GM21576 (cell line): ENCODE measurements around the gene DAO.

Experiments used
- ATAC-seq: cut with Tn5 transposase; IDR thresholded peaks from one replicate; pipeline ENCODE4 v1.9.1; 2021; ENCODE audit warnings: mild to moderate bottlenecking, moderate library complexity; ENCODE audit not compliant: unreplicated experiment

The DAO gene

DNA sequence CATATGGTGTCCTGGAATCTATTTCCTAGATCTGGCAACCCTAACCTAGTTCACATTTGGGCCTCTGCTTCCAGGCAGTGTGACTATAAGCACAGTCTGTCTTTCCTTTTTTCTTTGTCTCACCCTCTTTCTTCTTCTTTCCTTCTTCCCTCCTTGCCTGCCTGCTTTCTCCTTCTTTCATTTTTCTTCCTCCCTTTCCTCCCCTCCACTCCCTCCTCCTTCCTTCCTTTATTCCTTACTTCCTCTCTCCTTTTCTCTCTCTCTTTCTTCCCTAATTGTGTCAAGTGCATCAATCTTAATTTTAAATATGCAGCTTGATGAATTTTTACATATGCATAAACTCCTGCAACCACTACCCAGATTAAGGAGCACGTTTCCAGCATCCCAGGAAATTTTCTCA lies 4.6 kb upstream of the DAO start:
- ATAC-seq: no peak

GRCh38 chr12:108875682-108876361 lies 4.1 kb upstream of the DAO start:
- no peak for ATAC-seq

GRCh38 chr12:108876550-108876949 lies 3.3 kb upstream of the DAO start:
- no peak for ATAC-seq

GRCh38 chr12:108881953-108882352 lies 2.1 kb downstream of the DAO start:
- no peak for ATAC-seq

DNA sequence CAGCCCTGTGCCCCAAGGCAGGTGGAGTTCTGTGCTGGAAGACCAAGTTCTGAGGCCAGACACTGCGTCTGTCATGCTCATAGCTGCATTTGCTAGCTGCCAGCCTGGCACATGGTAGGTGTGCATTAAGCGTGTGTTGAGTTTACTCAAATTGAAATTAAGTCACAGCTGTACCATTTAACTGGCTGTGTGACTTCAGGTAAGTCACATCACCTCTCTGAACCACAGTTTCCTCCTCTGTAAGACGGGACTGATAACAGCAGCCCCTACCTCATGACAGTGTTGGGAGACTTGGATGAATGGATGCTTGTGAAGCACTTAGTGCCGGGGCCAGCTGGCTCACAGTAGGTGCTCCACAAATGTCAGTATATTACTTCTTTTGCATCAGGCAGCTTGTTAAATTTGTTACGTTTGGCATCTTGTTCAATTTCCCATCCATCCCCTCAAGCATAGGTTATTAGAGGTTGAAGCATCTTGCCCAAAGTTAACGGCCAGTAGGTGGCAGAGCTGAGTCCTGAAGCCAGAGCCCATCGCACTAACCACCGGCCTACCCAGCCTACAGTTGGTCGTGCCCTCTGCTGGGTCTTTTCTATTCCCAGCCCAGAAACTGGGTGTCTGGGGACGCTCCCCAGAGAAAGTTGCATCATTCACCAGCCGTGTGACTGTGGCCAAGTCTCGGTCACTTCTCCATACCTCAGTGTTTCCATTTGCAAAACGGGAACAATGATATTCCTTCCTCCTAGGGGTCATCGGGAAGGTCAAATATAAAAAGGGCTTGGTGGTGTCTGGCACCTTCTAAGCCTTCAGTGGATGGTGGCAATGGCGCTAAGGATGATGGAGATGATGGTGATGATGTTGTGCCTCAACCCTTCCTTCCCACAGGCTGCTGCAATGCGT lies 4.5 kb downstream of the DAO start:
- no peak for ATAC-seq

DNA sequence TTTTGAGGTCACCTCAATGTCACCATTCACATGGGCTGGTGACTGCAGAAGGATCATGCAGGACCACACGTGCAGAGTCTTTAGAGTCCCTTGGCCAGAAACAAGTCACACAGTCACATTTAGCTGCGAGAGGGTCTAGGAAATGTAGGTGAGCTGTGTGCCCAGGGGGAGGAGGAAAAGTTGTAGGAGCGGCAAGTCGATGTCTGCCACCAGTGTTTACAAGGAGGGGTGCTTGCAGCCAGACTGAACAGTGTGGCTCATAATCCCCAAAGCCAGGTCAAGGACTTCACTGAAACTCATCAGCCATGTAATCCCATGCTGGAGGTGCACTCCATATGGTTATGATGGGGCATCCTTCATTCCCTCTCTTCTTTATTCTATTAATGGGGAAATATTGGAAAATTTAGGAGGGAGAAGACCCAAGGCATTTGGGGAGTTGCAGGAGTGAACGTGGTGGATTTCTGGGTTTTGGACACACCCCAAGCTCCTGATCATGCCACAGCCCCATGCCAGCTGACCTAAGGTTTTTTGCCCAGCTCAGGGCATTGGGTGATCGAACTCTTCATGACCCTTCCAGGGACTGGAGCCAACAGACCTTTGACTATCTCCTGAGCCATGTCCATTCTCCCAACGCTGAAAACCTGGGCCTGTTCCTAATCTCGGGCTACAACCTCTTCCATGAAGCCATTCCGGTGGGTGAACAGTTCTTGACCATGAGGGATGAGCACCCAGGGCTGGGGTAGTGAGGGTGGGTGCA lies 7.2 kb downstream of the DAO start:
- no peak for ATAC-seq

DNA sequence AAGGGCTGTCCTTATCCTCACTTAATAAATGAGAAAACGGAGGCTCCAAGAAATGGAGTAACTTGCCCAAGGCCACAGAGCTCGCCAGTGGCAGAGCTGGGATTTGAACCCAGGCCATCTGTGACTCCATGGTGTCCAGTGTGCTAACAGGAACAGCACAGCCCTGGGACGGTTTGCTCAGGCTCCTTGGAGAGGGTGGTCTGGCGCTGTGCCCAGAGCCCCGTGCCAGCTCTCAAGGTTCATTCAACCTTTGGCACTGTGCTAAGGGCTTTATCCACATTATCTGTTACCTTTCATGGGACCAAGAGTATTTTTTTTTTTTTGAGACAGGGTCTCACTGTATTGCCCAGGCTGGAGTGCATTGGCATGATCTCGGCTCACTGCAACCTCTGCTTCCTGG lies 8.1 kb downstream of the DAO start:
- ATAC-seq: no peak

DNA sequence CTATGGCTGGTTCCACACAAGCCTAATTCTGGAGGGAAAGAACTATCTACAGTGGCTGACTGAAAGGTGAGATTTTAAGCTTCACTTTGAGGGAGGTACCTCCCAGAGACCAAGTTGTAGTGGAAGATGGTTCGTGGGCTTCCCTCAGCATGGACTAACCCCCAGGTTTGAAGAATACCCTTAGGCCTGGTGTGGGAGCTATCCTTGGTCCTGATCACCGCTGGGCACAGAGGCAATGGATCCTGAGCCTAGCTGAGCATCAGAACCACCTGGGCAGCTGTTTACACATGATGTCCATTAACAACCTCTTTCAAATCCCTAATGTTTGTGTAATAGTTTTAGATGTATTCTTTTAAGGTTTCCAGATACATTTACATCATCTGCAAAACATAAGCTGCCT lies 10.3 kb downstream of the DAO start:
- ATAC-seq: no peak

DNA sequence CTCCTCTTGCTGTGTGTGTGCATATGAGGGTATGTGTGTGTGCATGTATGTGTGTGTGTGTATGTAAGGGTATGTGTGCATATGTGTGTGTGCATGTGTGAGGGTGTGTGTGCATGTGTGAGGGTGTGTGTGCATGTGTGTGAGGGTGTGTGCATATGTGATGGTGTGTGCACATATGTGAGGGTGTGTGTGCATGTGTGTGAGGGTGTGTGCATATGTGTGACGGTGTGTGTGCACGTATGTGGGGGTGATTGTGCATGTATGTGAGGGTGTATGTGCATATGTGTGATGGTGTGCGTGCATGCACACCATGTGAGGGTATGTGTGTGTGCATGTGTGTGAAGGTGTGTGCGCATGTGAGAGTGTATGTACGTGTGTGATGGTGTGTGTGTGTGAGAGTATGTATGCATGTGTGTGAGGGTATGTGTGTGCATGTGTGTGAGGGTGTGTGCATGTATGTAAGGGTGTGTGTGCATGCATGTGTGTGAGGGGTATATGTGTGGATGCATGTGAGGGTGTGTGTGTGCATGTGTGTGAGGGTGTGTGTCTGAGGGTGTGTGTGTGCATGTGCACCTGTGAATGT lies 15.4 kb downstream of the DAO start:
- no peak for ATAC-seq

- ATAC-seq: no peak
Measured at GRCh38 chr12:108896336-108896735, 16.4 kb downstream of the DAO start.

DNA sequence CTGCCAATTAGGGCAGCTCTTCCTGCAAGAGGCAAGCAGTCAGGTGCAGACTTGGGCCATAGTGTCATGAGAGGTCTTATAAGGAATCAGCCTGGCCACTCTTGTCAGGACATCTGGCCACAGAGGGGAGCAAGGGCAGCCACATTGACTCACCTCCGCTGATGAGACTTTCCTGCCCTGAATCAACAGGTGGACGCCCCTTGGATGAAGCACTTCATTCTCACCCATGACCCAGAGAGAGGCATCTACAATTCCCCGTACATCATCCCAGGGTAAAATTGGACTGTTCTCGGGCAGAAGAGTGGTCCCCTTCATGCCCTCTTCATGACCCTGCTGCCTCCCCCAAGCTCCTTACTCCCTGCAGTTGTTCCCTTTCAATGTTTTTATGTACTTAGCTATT lies 16.9 kb downstream of the DAO start:
- no peak for ATAC-seq

GRCh38 chr12:108899145-108899544 lies 19.3 kb downstream of the DAO start:
- ATAC-seq: no peak

- ATAC-seq: no peak
Measured at GRCh38 chr12:108905725-108906124, 25.8 kb downstream of the DAO start.

DNA sequence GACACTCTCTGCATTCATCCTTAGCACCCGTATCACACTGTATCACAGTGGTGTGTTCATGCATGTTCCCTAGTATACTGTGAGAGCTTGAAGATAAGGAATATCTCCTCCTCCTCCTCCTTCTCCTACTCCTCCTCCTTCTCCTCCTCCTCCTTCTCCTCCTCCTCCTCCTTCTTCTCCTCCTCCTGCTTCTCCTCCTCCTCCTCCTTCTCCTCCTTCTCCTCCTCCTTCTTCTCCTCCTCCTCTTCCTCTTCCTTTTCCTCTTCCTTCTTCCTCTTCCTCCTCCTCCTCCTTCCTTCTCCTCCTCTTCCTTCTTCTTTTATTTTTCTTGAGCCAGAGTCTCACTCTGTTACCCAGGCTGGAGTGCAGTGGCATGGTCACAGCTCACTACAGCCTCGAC lies 27.1 kb downstream of the DAO start:
- ATAC-seq: no peak

DNA sequence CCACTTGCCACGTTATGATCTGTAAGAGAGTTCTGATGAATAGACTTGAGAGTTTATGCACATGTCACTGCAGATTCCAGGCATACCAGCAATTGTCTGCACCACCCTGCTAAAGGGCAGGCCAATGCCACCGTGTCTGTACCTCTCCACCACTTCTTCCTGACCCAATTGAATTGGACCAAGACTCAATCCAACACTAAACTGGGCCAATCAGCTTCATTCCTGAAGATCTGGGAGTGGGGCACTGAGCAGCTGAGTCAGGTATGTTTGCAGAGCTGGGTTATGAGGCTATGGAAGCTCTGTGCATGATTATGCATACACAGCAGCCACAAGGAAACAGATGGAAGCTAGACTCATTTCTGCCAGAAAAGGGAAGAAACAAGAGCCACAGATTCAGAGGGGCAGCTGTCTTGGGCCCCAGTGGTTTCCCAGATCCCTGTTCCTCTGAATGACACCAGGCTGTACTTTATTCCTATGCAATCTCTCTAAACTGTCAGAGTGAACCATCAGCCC lies 28.0 kb downstream of the DAO start:
- ATAC-seq: no peak

- no peak for ATAC-seq
Measured at GRCh38 chr12:108910336-108910735, 30.4 kb downstream of the DAO start.

DNA sequence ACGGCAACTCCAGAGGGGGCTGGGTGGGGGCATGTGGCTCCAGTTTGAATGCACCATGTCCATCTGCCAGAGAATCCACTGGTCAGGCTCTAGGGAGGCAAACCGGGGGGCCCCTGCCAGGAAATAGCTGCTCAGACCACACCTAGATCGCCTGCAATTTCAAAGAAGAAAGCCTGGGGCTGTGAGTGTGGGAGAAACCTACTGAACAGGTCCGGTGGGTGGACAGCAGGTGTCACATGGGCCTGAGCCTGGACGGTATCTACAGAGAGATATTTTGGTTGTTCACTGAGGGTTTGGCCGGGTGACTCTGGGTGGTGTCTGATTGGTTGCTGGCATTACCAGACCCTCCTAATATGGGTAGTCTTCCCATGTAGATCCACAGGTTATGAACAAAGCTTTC lies 32.0 kb downstream of the DAO start:
- no peak for ATAC-seq

DNA sequence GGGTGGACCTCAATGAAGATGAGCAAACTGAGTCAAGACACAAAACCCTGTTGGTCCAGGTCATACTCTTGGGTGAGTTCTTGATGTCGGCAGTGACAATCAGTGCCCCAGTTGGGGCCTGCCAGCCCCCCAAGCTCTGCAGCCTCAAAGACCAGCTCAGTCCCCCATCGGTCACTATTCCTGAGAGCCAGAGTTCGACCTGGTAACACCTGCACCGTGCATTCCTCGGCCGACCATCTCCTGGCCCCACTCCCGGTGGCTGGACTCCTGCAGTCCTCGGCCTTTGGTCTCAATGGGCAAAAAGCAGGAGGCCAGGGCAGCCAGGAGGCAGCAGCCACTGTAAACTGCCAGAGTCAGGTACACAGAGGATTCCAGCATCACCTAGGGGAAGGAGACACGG lies 32.5 kb downstream of the DAO start:
- no peak for ATAC-seq

DNA sequence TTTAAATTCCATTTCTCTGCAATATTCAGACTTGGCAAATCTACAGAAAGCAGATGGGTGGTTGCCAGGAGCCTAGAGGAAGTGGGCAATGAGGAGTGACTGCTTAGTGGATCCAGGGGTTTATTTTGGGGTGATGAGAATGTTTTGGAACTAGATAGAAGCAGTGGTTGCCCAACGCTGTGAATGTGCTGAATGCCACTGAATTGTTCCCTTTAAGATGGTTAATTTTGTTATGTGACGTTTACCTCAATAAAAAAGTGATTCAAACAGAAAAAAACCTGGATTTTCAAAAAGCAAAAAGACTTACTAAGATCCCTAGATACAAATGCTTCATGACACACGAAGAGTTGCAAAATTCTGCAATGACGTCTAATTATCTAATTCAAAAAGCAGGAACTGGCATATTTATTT lies 34.2 kb downstream of the DAO start:
- no peak for ATAC-seq

- ATAC-seq: no peak
Measured at GRCh38 chr12:108915632-108916133, 35.8 kb downstream of the DAO start.

DNA sequence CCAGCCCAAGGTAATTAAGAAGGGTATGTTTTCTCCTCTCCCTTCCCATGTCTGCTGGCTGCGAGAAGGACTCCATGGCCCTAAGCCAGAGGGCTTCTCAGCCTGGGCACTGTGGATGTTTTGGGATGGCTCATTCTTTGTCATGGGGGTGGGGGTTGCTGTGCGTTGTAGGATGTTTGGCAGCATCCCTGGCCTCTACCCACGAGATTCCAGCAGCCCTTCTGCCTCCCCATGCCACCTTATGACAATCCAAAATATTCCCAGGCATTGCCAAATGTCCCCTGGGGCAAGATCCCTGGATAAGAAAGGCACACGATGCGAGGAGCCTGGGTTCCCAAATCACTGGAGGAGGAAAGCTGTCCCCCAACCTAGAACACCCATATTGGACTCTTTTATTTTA lies 36.4 kb downstream of the DAO start:
- no peak for ATAC-seq
